ENCODE measurements around the gene LGALS12.

GRCh38 chr11:63507511-63507910, 1.6 kb downstream of the LGALS12 start:
- TF ChIP-seq EZH2phosphoT487 (IDR thresholded peaks at IDR 0.05; ENCODE audit: borderline replicate concordance) = no peak
- TF ChIP-seq CTCF (conservative IDR thresholded peaks at IDR 0.05; ENCODE audit: low read length) = no peak

All from Loucy (cell line).